Limb (tissue), 2 donors: Measurements from ENCODE around the gene CPPED1.
A peak's percentile ranks its signal among the peaks of the same experiment; 100 is the strongest.

Source experiments
- DNase-seq, 2 donors: peaks; one replicate each; pipeline ENCODE4 v3.0.0-alpha.2; 2016; ENCODE audit errors: extremely low spot score in 2 of 2

CPPED1 gene

DNA sequence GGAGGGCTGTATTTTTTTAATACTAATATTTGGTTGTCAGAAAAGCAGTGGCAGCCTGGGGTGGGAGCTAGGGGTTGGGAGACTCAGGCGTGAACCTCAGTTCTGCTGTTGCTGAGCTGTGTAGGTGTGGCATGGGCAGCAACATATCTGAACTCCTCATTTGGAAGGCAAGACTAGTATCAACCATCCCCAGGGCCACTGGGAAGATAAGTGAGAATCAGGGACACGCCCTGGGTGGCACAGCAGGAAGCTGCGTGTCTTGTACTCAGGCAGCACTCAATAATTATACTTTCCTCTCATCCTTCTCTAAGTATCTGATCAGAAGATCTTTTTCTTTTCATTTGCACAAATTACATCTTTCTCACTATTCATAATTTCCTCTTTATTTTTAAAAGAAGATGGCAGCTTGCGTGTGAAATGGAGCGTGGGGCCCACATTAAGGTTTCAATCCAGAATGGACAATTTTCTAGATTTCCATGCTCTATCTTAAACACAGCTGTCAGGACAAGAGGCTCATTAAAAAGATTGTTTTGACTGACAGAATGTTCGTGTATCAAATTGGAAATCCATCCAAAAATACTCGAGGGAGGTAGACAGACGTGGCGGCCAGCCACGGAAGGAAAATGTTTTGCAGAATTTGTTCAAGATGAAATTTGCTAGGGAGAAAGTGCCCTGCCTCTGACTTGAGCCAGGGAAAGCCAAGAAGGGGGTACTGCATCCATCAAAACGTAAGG lies 121.1 kb downstream of the CPPED1 start:
- DNase-seq: no peak

- DNase-seq: no peak
These were observed 122.0 kb downstream of the CPPED1 start for GRCh38 chr16:12681653-12682052.

DNA sequence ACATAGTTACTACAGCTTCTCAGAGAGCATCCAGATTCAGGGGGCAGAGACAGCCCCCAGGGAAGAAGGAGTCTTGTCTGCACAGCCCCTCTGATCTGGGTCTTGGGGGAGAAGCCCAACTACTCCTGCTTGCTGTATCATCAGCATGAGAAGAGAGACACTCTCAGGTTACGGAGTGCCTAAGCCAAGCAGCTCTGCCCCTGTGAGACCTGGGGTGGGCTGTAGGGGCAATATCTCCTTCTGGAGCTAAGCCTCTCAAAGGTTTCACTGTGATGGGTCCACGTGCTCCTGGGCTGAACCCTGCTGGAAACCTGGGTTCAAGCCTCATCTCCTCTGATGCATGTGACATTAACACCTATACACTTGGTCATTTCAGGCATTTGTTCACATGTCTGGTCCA lies 123.2 kb downstream of the CPPED1 start:
- no peak for DNase-seq

GRCh38 chr16:12679660-12680272 lies 123.9 kb downstream of the CPPED1 start:
- DNase-seq: no peak

DNA sequence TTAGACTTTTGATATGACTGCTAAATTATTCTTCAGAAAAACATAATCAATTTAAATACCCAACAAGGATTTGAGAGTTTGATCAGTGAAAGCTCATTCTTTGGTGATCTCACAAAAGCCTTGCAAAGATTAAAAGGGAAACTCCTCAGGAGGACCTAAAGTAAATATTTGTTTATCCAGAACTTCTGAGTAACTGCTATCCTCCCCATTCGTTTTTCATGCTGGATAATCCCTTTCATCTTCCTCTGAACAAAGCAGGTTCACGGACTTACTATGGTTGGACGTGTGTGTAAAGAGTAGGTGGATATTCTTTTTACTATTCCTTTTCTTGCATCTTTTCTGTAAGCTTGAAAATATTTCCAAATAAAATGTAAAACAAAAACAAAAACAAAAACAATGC lies 124.7 kb downstream of the CPPED1 start:
- no peak for DNase-seq

- DNase-seq: no peak
These were observed 126.2 kb downstream of the CPPED1 start for GRCh38 chr16:12677502-12677901.

- DNase-seq: no peak
These were observed 127.8 kb downstream of the CPPED1 start for GRCh38 chr16:12675852-12676251.

GRCh38 chr16:12675046-12675445 lies 128.6 kb downstream of the CPPED1 start:
- no peak for DNase-seq

- DNase-seq: no peak
These were observed 129.2 kb downstream of the CPPED1 start for GRCh38 chr16:12674524-12674923.

GRCh38 chr16:12674071-12674470 lies 129.6 kb downstream of the CPPED1 start:
- DNase-seq: no peak

GRCh38 chr16:12673466-12673865 lies 130.2 kb downstream of the CPPED1 start:
- no peak for DNase-seq

DNA sequence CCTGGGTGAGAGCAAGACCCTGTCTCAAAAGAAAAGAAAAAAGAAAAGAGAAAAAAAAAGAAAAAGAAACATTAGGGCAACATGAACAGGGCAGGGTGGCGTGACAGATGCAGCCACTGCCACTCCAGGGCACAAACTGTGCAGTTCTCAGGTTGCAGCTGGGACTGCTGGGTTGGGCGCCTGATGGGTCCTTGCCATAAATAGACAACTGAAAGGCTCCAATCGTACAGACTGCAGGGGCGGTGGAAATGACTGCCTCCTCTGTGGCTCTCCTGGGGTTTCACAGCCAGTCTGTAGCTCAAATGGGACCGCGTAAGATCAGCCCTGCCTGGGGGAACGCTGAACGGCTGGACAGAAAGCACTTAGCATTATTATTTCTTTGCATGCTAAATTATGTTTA lies 130.7 kb downstream of the CPPED1 start:
- DNase-seq: peak in 1 of 2 donors; percentile 35

DNA sequence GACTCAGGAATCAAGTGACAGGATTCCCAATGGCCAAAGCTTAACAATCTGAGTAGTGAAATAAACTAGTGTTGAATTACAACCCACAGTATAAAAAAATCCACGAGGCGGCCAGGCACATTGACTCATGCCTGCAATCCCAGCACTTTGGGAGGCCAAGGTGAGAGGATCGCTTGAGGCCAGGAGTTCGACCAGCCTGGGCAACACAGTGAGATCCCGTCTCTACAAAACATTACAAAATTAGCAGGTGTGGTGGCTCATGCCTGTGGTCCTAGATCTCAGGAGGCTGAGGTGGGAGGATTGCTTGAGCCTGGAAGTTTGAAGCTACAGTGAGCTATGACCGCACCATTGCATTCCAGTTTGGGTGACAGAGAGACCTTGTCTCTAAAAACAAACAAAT lies 133.8 kb downstream of the CPPED1 start:
- no peak for DNase-seq

DNA sequence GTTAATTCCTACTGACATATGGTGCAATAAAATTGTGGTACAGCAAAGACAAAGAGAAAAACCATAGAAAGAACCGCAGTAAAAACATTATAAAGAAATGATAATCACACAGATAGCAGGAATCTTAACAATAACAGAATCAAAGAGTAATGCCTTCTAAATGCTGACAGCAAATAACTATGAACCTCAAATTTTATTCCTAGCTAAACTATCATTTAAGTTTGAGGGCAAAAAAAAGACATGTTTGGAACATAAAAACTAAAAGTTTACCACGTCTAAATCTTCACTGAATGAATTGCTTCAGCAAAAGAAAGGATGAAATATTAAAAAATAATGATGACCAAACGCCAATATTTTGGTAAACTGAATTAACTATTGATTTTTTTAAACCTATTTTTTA lies 135.8 kb downstream of the CPPED1 start:
- no peak for DNase-seq

GRCh38 chr16:12664164-12664733 lies 139.4 kb downstream of the CPPED1 start:
- no peak for DNase-seq

DNA sequence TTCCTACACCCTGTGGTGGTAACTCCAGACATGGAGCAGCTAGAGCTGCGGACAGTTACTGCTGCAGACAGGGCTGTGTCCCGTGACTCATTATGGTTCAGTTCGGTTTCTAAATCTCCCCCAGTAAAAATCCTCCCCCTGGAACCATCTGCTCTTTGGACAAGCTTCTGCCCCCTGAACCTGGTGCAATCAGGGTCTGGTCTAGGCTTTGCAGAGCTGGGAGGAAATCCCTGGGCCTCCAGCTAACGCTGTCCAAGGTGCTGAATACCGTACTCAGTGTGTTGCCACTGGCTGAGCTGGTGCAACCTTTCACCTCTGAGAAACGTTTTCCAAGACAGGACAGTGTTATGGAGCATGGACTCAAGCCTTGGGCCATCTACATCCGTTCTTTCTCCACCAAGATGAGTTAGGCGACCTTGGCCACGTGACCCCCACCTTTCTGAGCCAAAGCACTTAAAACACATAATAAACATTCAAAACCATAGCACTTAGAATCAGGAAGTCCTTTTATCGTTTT lies 142.0 kb downstream of the CPPED1 start:
- DNase-seq: peak; percentile 55 to 70

DNA sequence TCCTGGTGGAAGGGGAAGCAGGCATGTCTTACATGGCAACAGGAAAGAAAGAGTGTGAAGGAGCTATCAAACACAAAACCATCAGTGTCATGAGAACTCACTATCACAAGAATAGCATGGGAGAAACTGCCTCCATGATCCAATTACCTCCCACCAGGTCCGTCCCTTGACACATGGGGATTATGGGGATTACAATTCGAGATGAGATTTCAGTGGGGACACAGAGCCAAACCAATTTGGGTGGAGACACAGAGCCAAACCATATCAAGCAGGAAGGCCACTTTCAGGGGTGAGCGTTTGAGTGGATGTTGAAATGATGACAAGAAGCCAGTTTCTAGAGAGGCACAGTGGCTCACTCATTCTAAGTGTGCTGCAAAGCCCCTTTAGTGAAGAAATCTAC lies 143.8 kb downstream of the CPPED1 start:
- DNase-seq: no peak

DNA sequence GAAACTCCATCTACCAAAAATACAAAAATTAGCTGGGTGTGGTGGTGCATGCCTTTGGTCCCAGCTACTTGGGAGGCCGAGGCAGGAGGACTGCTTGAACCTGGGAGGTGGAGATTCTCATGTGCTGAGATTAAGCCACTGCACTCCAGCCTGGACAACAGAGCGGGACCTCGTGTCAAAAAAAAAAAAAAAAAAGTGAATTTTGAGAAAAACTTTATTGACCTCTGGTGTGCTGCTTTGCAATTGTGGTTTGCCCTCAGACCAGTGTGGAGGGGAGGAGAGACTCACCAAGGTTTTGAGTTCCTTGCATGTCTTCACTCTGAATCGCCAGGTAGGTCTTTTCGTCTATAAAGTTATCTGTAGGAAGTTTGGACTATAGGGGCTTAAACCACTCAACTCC lies 145.2 kb downstream of the CPPED1 start:
- DNase-seq: no peak

- no peak for DNase-seq
These were observed 148.2 kb downstream of the CPPED1 start for GRCh38 chr16:12655537-12655936.

- no peak for DNase-seq
These were observed 149.8 kb downstream of the CPPED1 start for GRCh38 chr16:12653820-12654392.

DNA sequence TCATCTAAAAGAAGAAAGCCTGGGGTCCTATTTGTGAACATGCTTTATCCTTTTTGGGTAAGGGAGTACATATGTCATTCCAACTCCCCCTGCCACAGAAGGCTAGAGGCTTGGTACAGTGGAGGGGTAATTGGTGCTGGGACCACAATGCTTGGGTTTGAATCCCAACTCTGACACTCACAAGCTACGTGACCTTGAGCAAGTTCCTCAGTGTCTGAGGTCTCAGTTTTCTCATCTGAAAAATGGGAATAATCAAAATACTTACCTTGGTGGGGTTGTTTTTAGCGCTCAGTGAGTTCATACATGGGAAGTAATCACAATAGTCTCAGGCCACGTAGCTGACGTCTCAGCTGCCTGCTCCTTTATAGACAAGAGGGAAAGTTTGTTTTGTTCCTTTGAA lies 150.8 kb downstream of the CPPED1 start:
- DNase-seq: no peak

GRCh38 chr16:12651765-12652512 lies 151.7 kb downstream of the CPPED1 start:
- no peak for DNase-seq
